ENCODE data around the gene MPDZ. TPM values are rescaled to one million over a fixed set of nuclear protein-coding genes. Genes with fewer than 3 reads are reported as not detected.

Gene MPDZ
- total RNA-seq, 1 donor from 2014 or later = 31.0 TPM

- H3K4me3 ChIP-seq (ENCODE audit: insufficient read depth, low read depth, low read length) = no peak overlapping the region
- H3K27me3 ChIP-seq (ENCODE audit: insufficient read depth, low read length) = no peaks in the 10 kb centered on the region
- no peak overlapping the region for H3K27ac ChIP-seq (ENCODE audit: low read depth, low read length)
- no peaks in the 10 kb centered on the region for H4K20me1 ChIP-seq (ENCODE audit: insufficient read depth, low read length)
- no peaks in the 10 kb centered on the region for H3K4me1 ChIP-seq (ENCODE audit: insufficient read depth, low read length)
- DNase-seq (ENCODE audit: low read depth) = no peak
- Mint-ChIP-seq H3K4me3 (ENCODE audit: unreplicated experiment) (no peak overlapping the region), H3K4me1 (ENCODE audit: low read depth, unreplicated experiment) (peaks cover 3% of the 10 kb centered on the region), H3K27me3 (ENCODE audit: low read depth, unreplicated experiment) (no peaks in the 10 kb centered on the region), H3K27ac (ENCODE audit: unreplicated experiment) (no peak overlapping the region), H3K9me3 (ENCODE audit: unreplicated experiment) (no peaks in the 10 kb centered on the region), H3K36me3 (ENCODE audit: low read depth, unreplicated experiment) (peaks cover 7% of the 10 kb centered on the region)
- TF ChIP-seq CTCF (IDR thresholded peaks at IDR 0.05; ENCODE audit: insufficient read depth, low read depth, low read length) = no peak
- TF ChIP-seq EZH2 (IDR thresholded peaks at IDR 0.05; ENCODE audit: insufficient read depth, low read length) = no peak
- no peak overlapping the region for H3K9ac ChIP-seq (ENCODE audit: low read length)
- no peaks in the 10 kb centered on the region for H3K79me2 ChIP-seq (ENCODE audit: insufficient read depth, low read length)
- H3K9me3 ChIP-seq (ENCODE audit: insufficient read depth, low read depth, low read length) = no peaks in the 10 kb centered on the region
- no peak for FAIRE-seq
- H3K4me2 ChIP-seq (ENCODE audit: low read length) = no peak overlapping the region
- no peak overlapping the region for H2AFZ ChIP-seq (ENCODE audit: low read depth, low read length)
- H3K36me3 ChIP-seq (ENCODE audit: insufficient read depth, low read length) = peaks cover 26% of the 10 kb centered on the region
Observed at GRCh38 chr9:13107008-13107407, 172.5 kb downstream of the MPDZ start.

- Histone ChIP-seq H3K4me3 (ENCODE audit: insufficient read depth, low read depth, low read length) (no peak overlapping the region), H3K36me3 (ENCODE audit: insufficient read depth, low read length) (peaks cover 9% of the 10 kb centered on the region), H3K27me3 (ENCODE audit: insufficient read depth, low read length) (no peaks in the 10 kb centered on the region), H3K9ac (ENCODE audit: low read length) (no peak overlapping the region), H4K20me1 (ENCODE audit: insufficient read depth, low read length) (no peaks in the 10 kb centered on the region), H3K9me3 (ENCODE audit: insufficient read depth, low read depth, low read length) (no peaks in the 10 kb centered on the region), H3K4me2 (ENCODE audit: low read length) (no peak overlapping the region), H3K27ac (ENCODE audit: low read depth, low read length) (no peak overlapping the region), H3K4me1 (ENCODE audit: insufficient read depth, low read length) (no peaks in the 10 kb centered on the region), H2AFZ (ENCODE audit: low read depth, low read length) (no peak overlapping the region), H3K79me2 (ENCODE audit: insufficient read depth, low read length) (no peaks in the 10 kb centered on the region)
- Mint-ChIP-seq H3K4me1 (ENCODE audit: low read depth, unreplicated experiment) (no peaks in the 10 kb centered on the region), H3K9me3 (ENCODE audit: unreplicated experiment) (no peaks in the 10 kb centered on the region), H3K27me3 (ENCODE audit: low read depth, unreplicated experiment) (no peaks in the 10 kb centered on the region), H3K4me3 (ENCODE audit: unreplicated experiment) (no peak overlapping the region), H3K36me3 (ENCODE audit: low read depth, unreplicated experiment) (peaks cover 4% of the 10 kb centered on the region), H3K27ac (ENCODE audit: unreplicated experiment) (no peak overlapping the region)
- TF ChIP-seq EZH2 (IDR thresholded peaks at IDR 0.05; ENCODE audit: insufficient read depth, low read length) = no peak
- FAIRE-seq (no peak), DNase-seq (ENCODE audit: low read depth) (no peak)
Observed at GRCh38 chr9:13100914-13101572, 178.4 kb downstream of the MPDZ start.

- Mint-ChIP-seq H3K27me3 (ENCODE audit: low read depth, unreplicated experiment) (no peaks in the 10 kb centered on the region), H3K9me3 (ENCODE audit: unreplicated experiment) (peaks cover 2% of the 10 kb centered on the region), H3K27ac (ENCODE audit: unreplicated experiment) (no peak overlapping the region), H3K4me1 (ENCODE audit: low read depth, unreplicated experiment) (no peaks in the 10 kb centered on the region), H3K36me3 (ENCODE audit: low read depth, unreplicated experiment) (no peaks in the 10 kb centered on the region), H3K4me3 (ENCODE audit: unreplicated experiment) (no peak overlapping the region)
- no peak overlapping the region for H3K4me3 ChIP-seq (ENCODE audit: insufficient read depth, low read depth, low read length)
- no peaks in the 10 kb centered on the region for H3K27me3 ChIP-seq (ENCODE audit: insufficient read depth, low read length)
- no peaks in the 10 kb centered on the region for H3K9me3 ChIP-seq (ENCODE audit: insufficient read depth, low read depth, low read length)
- no peaks in the 10 kb centered on the region for H3K79me2 ChIP-seq (ENCODE audit: insufficient read depth, low read length)
- TF ChIP-seq EZH2 (IDR thresholded peaks at IDR 0.05; ENCODE audit: insufficient read depth, low read length) (no peak), CTCF (IDR thresholded peaks at IDR 0.05; ENCODE audit: insufficient read depth, low read depth, low read length) (no peak)
- H2AFZ ChIP-seq (ENCODE audit: low read depth, low read length) = no peak overlapping the region
- H4K20me1 ChIP-seq (ENCODE audit: insufficient read depth, low read length) = no peaks in the 10 kb centered on the region
- DNase-seq (ENCODE audit: low read depth) = no peak
- no peaks in the 10 kb centered on the region for H3K36me3 ChIP-seq (ENCODE audit: insufficient read depth, low read length)
- H3K9ac ChIP-seq (ENCODE audit: low read length) = no peak overlapping the region
- H3K4me2 ChIP-seq (ENCODE audit: low read length) = no peak overlapping the region
- H3K27ac ChIP-seq (ENCODE audit: low read depth, low read length) = no peak overlapping the region
- no peaks in the 10 kb centered on the region for H3K4me1 ChIP-seq (ENCODE audit: insufficient read depth, low read length)
- no peak for FAIRE-seq
Observed at GRCh38 chr9:13095056-13095455, 184.4 kb downstream of the MPDZ start.

Measured in astrocyte (in vitro differentiated cells and primary cell).